ENCODE measurements around the gene TMTC1.

TMTC1 gene

DNA sequence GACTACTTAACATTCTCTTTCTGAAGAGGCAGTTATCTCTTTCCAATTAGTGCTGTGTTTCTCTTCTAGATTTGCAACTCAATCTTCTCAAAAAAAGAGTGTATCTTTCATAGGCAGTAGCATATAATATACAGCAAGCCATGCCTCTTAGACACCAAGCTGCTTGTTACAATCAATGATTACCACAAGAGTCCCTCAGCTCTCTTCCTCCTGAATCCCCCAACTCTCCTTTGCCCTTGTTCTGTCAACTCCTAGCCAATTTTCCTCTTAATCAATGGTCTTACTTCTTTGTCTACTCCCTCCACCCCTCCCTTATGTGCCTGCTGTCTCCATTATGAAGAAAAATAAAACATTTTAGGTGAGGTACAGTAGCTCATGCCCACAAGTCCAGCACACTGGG, 2.6 kb downstream of the TMTC1 start:
- no peak for DNase-seq (ENCODE audit: low read depth in 3 of 3, low spot score in 1 of 3)

DNA sequence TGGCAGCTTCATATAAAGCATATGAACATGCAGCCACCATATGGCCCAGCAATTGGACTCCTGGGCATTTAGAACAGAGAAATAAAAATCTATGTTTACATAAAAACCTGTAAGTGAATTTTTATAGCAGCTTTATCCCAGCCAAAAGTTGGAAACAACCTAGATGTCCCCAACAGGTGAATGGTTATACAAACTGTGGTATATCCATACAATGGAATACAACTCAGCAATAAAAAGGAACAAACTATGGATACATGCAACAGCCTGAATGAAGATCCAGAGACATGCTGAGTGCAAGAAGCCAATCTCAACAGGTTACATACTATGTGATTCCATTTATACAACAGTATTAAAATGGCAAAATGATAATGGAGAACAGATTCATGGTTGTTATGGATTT, 3.7 kb downstream of the TMTC1 start:
- no peak for DNase-seq (ENCODE audit: low read depth in 3 of 3, low spot score in 1 of 3)

DNA sequence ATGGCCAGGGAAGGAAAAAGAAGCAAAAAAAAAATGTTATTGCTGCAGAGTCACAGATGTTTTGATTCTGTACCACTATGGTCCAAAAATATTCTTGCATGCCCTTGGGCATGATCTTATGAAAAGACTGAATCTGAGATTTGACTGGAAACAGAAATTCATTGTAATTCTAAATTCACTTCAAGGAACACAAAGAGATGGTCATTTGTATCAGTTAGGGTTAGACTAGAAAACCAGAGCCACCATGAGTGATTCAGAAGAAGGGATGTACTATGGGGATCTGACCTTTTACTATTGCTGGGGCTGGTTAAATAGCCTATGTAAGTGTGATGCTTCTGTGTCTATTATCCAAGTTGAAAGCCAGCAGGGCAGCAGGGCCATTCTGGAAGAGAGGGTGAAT, 5.2 kb downstream of the TMTC1 start:
- no peak for DNase-seq (ENCODE audit: low read depth in 3 of 3, low spot score in 1 of 3)

DNA sequence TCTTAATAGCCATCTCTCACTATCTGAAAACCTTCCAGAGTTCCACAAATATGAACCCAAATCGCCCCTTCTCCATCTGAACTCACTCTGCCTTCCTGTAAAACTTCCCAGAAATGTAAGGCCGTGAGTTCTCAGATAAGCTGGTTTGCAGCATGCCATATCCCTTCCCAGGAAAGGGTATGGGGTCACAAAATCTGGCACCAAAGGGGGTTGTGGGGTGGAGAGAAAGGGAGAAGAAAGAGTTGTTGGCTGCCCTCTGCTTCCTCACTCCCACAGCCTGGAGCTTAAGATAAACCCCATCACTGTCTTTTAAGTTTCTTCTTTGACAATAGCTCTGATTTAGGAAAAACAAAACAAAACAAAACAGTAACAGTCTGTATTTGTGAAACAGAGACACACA, 10.7 kb downstream of the TMTC1 start:
- DNase-seq (ENCODE audit: low read depth in 3 of 3, low spot score in 1 of 3), result no peak

DNA sequence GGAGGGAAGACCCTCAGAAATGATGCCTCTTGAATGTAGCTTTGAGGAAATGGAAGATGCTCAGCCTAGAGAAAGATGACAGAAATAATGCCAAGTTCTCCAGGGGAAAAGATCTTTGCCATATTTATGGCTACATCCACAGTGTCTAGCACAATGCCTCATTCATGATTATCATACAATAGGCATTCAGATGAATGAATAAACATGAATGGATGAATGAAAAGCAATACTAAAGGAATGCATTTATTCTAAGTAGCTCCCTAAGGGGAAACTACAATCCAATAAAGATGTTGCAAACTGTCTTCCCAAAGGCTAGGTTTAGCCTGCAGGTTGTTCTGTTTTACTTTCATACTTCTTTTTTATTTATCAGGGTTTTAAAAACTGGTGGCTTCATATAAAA, 12.0 kb downstream of the TMTC1 start:
- DNase-seq (ENCODE audit: low read depth in 3 of 3, low spot score in 1 of 3), result no peak

DNA sequence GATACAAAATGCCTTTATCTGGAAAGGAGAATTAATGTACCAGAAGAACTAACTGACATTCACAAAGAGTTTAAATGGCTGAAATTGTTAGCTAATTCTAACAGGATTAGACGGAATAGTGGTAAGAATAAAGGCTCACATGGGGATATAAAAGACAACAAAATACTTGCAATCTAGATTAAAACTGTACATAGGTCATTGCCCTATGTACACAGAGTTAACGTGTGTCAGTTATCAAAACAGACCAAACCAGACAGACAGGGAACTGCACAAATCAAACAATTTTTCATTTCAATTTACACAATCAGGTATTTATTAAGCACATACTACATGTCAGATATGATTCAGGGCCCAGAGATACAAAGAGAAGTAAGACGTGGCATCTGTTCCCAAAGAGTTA, 12.6 kb downstream of the TMTC1 start:
- no peak for DNase-seq (ENCODE audit: low read depth in 3 of 3, low spot score in 1 of 3)

DNA sequence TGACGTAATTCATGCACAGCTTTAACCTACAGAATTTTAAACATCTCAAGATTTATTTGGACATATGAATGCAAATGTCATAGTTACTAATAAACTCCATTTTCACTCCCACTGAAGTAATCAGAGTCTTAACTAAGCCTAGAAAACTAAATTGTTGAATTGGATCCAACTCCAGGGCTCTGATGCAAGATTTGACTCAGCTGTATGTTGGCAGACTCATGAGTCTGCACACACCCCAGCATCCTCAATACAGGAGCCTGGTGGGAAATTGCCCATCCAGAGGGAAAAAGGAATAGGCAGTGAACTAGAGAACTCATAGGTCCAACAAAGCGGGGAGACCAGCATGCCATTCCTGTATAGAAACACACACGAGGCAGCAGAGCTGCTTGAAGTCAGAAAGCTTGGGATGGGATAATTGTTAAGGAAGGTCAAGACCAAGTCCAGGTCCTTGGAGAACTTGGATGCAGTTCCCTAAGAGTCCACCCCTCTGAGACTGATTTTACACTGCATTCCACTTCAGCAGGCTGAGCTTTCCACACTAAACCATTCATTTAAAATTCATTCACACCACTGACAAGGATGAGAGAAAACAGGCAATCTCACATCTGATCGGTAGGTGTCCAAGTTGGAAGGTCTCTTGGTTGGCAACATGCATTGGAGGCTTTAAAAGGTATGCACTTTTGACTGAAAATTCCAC, 14.4 kb downstream of the TMTC1 start:
- no peak for DNase-seq (ENCODE audit: low read depth in 3 of 3, low spot score in 1 of 3)

DNA sequence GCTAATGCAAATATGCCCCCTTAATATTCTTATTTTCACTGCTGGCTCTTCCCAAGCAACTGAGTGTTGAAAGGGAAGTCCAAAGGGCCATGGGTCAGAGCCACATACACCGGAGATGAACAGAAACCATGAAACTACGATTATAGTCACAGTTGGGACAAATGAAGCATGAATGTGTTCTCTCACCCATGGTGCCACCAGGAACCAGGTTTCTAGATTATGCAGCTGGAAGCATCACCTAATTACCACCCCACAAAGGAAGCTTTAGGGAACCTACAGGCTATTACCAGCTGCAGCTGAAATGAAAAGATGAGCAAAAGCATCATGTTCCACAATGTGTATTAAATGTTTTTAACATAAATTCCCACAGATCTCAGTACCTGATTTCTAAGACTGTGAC, 15.4 kb downstream of the TMTC1 start:
- no peak for DNase-seq (ENCODE audit: low read depth in 3 of 3, low spot score in 1 of 3)

DNA sequence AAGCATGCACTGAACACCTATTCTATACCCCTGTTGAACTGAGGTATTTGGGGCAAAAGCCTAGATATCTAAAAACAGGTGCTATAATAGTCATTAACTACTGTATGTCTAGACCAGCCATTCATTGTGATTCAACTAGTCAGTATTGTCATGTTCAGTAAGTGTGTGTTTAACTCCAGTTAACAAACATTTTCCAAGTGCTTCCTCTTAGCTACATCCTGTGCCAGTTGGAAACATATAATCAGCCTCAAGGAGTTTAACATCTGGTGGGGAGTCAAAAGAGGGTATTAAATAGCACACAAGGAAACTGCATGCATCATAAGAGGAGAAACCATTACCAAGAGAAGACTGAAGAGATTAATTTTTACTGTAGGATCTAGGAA, 20.4 kb downstream of the TMTC1 start:
- DNase-seq (ENCODE audit: low read depth in 3 of 3, low spot score in 1 of 3), result no peak

DNA sequence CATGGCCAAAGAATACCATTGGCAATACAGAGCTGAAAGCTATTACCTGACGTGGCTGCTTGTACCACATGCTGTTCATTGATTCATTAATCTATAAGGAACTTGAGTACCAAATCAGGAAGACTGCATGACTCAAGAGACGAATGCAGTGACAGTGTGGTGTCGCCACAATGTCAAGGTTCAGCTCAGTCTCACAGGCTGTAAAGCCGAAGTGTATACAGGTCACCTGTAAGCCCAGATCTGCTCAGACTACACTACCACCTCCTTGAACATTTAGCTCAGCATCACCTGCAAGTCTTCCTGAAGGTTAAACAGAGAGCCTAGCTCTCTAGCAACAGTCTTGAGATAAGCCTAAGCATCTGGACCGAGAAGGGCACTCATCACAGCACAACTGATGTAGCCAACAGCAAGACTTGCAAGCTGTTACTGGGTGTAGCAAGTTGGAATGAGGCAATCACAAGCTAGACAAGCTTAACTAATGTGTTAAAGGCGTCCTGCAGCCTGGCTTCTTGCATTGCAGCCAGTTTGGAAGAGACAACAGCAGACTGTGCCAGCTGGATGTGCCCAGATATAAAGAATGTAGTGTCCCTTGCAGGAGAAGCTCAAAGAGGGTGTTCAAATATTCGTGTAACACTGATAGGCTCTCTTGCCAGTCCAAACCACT, 21.0 kb downstream of the TMTC1 start:
- no peak for DNase-seq (ENCODE audit: low read depth in 3 of 3, low spot score in 1 of 3)

DNA sequence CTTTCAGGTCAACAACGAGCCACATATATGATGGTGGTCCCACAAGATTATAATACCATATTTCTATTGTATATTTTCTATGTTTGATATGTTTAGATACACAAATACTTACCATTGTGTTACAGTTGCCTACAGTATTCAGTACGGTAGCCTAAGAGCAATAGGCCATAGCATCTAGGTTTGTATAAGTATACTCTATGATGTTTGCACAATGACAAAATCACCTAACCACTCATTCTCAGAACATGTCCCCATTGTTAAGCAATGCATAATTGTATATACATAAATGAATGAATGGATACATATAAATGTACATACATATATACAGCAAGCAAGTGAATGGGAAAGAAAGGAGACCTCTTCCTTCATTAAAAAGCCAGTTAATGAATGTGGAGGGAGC, 23.8 kb downstream of the TMTC1 start:
- no peak for DNase-seq (ENCODE audit: low read depth in 3 of 3, low spot score in 1 of 3)

DNA sequence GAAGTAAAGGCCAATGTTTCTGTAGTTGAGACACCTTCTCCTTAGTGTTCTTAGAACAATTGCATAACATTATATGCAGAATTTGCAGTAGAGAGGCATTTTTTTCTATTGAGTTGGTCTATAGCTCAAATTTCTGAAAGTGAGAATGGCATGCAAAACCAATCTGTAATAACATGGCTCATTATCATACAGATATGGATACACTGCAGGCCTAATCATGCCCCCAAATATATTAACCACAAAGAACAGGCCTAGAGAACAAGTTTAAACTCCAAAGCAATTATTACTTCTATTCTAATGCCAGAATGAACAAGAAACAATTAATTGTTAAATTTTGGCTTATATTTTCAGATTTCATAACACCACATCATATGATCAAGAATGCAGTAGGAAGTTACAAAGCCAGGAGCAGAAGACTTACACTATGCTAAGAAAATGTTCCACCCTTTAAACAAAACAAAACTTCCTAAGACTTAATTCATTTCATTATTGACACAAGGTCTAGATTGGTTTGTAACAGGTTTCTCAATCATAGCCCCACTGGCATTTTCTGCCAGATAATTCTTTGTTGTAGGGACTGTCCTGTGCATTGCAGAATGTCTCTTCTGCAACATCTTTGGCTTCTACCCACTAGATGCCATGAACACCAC, 26.9 kb downstream of the TMTC1 start:
- DNase-seq (ENCODE audit: low read depth in 3 of 3, low spot score in 1 of 3), result no peak

DNA sequence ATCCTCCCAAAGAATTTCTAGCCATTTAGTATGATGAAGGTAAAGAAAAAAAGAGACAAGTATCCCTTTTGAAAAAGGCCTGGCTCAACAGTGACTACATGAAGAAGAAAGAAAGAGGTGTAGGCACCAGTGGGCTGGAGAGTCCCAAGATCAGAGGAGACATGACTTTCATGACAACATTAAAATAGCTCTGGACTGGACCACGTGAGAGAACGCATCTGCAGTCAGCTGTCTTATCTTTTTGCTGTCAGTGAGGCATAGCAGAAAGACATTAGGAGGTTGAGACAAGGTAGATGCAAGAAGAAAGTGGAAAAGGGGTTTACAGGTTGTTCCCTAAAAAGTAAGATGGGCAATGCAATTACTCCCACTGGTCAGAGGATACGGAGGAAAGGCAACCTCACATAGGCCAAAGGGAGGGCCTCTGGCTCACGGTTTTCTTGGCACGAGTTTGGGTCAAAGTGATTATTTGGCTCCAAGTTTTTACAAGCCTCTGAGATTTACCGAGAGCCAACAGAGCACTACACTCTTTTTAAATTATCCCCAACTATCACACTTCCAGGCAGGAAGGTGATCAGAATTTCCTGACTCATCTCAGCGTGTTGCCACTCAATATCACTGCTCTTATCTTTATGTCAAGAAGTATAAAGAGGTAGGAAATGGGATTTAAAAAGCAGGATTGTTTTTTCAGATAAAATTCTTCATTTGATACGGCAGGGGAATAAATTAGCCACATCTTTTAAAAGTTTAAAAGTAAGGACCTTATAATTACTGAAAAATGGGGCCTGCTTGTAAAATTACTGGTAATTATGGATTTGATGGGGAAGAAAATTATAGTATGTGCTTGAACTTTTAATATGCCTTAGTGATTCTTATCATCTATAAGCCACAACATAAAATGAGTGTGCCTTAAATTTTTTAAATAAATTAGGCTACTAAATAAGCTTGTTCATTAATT, 29.2 kb downstream of the TMTC1 start:
- DNase-seq (ENCODE audit: low read depth in 3 of 3, low spot score in 1 of 3), result no peak

DNA sequence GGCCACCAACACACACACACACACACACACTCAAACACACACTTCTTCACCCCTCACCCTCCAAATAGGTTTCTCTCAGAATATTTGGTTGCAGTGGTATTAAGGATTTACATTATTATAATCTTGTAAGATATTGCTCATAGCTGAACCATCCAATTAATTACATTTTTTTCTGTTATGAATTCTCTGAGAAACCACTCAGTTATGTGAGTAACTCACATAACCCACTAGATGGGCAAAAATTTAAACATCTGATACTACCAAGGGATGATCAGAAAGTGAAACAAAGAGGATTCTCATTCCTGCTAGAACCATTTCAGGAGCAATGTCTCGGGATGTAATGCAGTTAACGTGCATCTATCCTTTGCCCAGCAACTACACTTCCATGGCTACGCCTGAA, 31.6 kb downstream of the TMTC1 start:
- DNase-seq (ENCODE audit: low read depth in 3 of 3, low spot score in 1 of 3), result no peak

DNA sequence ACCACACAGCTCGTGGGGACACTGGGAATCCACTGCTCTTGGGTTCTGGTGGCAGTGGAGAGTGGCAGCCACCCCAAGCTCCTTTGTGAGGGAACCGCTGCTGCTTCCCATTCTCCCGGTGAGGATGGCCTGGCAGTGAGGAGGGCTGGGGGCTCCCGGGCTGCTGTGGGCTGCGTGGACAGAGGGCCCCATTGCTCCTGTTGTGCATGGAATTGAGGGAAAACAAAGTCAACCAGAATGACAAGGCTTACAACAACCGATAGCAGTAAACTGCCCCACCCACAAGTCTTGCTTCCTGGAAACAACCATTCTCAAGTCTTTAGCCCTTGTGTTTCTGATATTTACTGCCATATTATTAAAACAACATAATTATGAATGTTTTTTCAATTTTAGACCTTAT, 32.1 kb downstream of the TMTC1 start:
- DNase-seq (ENCODE audit: low read depth in 3 of 3, low spot score in 1 of 3), result no peak

DNA sequence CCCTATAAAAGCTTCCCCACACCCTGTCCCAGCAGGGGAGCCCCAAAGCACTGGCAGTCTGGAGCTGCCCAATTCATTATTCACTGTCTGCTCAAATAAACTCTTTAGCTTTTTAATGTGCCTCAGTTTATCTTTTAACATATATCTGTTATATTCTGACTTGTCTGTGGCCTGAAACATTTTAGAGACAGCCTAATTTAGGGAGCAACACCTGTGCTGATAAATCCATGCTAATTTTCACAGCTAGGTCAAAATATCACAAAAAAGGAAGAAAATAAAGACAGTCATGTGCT, 32.9 kb downstream of the TMTC1 start:
- DNase-seq (ENCODE audit: low read depth in 3 of 3, low spot score in 1 of 3), result no peak

DNA sequence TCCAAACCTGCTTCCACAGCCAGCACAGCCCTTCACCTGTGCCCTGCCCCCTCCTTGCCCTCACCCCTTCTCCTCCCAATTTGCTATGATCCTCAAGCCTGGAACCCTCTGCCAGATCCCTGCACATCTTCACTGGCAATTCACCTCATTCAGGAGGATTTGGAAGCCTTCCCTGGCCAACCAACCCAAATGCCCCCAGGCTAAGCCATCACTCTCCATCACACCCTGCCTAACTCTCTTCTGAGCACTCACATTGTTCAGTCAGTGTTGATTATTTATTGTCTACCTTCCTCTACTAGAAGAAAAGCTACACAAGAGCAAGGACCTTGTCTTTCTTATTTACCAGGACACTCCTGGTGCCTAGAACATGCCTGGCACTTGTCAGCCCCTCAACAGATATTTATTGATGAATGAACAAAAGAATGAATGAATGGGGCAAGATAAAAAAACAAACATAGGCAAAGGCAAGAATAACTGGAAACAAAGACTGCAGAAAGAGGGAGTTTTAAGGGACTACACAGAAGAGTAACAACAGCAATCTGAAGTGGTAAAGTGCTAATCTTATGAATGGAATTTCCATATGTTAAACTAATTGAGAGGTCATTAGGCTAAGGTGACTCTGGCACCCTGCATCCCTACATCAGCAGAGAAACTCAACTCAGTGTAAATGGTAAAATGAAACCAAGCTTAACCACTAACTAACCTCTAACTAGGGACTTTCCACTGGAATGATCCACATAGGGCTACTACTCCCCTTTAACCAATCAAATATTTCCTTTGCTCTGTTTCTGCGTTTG, 33.4 kb downstream of the TMTC1 start:
- no peak for DNase-seq (ENCODE audit: low read depth in 3 of 3, low spot score in 1 of 3)

DNA sequence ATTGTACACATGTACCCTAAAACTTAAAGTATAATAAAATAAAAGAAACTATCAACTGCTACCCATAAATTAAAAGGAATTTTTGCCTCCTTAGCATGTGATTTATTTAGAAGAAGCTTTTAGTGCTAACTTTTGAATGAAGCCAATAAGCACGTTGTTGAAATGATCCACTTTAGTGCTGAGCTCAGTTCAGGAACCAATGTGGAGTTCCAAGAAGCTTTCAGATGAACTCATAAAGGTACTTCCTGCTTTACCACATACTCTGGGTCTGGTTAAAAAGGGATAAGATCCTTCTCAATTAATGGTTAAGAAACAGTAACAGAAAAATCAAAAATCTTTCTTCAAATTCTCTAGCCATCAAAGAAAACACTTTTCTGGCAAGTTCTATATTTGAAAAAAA, 39.4 kb downstream of the TMTC1 start:
- DNase-seq (ENCODE audit: low read depth in 3 of 3, low spot score in 1 of 3), result no peak

DNA sequence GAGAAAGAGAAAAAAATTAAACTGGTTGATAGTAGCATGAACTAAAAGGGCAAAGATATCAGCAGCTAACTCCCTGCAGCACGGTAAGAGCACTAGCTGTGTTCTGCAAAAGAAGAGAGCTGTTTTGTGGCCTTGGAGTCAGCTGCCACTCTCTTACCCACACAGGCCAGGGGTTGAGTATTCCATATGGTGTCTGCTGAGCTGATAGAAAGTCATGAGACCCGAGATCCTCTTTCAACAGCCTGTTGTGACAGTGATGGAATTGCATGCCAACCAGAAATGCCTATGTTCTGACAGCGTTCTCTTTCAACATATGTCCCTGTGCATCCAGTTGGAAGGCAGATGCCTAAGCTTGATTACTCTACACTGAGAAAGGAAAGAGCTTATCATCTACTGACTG, 39.9 kb downstream of the TMTC1 start:
- DNase-seq (ENCODE audit: low read depth in 3 of 3, low spot score in 1 of 3), result no peak

DNA sequence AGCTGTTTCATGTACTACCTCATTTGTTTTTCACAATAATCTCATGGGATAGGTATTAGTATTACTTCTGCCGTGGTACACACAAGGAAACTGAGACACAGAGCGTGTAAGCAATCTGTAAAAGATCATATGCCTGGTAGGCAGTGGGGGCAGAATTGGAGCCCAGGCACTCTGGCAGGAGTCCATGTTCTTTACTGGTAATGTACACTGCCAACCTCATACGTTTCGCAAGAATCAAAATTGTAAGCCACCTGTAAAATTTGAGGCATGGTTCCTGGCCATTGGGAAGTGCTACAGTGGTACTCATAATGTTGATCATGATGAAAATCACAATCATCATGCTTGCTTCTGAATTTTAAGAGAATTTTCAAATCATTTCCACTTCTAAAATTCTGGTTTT, 40.7 kb downstream of the TMTC1 start:
- DNase-seq (ENCODE audit: low read depth in 3 of 3, low spot score in 1 of 3), result no peak

DNA sequence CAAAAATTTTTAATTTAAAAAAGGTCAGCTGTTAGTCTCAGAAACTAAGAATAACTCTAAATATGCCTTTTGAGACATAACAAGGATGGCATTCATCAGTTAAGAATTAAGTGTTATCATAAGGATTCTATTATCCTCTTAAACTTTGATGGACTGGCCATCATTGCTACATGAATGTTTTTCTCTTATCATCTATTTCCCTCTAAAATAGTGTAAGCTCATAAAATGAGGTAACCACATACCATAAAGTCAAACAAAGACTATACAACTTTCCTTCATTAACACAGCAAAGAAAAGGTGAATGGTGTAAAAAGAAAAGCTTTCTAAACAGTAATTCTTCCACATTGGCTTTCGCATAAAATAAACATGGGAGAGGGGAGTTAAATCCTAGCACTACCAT, 41.1 kb downstream of the TMTC1 start:
- no peak for DNase-seq (ENCODE audit: low read depth in 3 of 3, low spot score in 1 of 3)

Measured in stimulated activated CD4-positive, alpha-beta T cell treated with anti-CD3 and anti-CD28 coated beads, TNF-alpha, amount 100 ng/mL, for 1 hour (primary cell).